Stimulated activated CD4-positive, alpha-beta T cell treated with anti-CD3 and anti-CD28 coated beads, TNF-alpha, amount 100 ng/mL, for 24 hours (primary cell): Measurements from ENCODE around the gene ARRB1.

Experiments
- DNase-seq, 3 experiments: peaks; one replicate each; pipeline ENCODE4 v3.0.0-alpha.2; 2020; ENCODE audit warnings: low read depth in 3 of 3

The ARRB1 gene

DNA sequence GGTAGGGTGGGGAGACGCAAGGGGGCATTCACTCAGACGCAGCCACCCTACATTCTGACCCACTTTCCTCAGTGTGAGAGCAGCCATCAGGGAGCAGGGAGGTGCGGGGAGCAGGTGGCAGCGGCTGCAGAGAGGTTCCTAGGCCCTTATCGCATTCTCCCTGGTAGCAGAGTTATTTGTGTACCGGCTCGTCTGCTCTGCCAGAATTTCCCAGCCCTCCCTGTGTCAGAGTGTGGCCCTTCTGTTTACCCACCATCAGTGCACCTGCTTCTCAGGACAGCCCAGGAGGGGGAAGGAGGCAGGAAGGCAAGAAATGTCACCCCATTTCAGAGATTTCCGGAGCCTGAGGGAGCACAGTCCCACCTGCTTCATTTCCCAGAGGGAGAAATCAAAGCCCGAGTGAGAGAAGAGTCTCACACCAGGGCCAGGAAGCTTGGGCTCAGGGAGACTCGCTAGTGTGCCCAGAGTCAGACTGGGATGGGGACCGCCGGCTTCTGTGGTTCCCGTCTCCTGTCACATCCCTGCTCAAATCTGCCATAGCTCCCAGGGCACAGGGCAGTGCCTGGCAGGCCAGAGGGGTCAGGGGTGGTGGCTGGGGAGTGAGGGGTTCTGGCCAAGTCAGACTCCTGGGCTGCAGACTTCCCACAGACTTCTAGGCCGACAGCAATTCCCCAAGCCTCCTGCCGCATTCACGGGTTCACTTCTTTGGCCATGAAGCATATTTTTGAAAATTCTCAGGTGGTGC is 49.7 kb downstream of the ARRB1 start:
- no peak for DNase-seq

- no peak for DNase-seq
These were observed 50.3 kb downstream of the ARRB1 start for GRCh38 chr11:75301131-75301530.

- DNase-seq, result no peak
These were observed 52.5 kb downstream of the ARRB1 start for GRCh38 chr11:75298976-75299260.

- no peak for DNase-seq
These were observed 53.1 kb downstream of the ARRB1 start for GRCh38 chr11:75298191-75298975.

- DNase-seq, result no peak
These were observed 57.6 kb downstream of the ARRB1 start for GRCh38 chr11:75293903-75294302.

- no peak for DNase-seq
These were observed 58.5 kb downstream of the ARRB1 start for GRCh38 chr11:75292943-75293342.

- DNase-seq, result no peak
These were observed 59.7 kb downstream of the ARRB1 start for GRCh38 chr11:75291741-75292140.

GRCh38 chr11:75289919-75290318 is 61.5 kb downstream of the ARRB1 start:
- no peak for DNase-seq

GRCh38 chr11:75289511-75289760 is 62.0 kb downstream of the ARRB1 start:
- no peak for DNase-seq

GRCh38 chr11:75287579-75287978 is 63.9 kb downstream of the ARRB1 start:
- DNase-seq, result no peak

GRCh38 chr11:75286826-75287465 is 64.5 kb downstream of the ARRB1 start:
- DNase-seq, result no peak

GRCh38 chr11:75285776-75286360 is 65.6 kb downstream of the ARRB1 start:
- DNase-seq, result no peak

DNA sequence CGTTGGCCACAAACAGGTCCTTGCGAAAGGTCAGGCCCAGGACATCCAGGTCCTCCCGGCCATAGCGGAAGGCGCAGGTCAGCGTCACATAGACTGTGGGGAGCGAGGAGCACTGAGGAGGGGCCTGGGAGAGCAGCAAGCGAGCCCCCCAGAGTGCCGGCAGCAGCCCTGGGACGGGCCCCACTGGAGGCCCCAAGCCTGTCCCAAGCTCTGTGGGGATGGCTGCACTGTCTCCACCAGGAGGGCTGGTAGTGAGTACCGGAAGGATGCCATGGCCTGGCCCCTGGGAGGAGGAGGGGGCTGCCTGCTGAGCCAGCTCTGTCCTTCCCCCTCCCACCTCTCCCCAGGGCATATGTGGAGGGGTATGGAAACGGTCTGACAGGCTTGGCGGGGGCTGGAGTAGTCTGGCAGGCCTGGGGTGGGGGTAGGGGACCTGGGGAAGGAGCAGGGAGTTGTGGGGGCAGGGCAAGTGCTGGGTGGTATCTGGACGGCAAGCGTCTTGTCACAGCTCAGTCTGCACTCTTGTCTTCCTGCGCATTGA is 68.0 kb downstream of the ARRB1 start:
- DNase-seq, result no peak

DNA sequence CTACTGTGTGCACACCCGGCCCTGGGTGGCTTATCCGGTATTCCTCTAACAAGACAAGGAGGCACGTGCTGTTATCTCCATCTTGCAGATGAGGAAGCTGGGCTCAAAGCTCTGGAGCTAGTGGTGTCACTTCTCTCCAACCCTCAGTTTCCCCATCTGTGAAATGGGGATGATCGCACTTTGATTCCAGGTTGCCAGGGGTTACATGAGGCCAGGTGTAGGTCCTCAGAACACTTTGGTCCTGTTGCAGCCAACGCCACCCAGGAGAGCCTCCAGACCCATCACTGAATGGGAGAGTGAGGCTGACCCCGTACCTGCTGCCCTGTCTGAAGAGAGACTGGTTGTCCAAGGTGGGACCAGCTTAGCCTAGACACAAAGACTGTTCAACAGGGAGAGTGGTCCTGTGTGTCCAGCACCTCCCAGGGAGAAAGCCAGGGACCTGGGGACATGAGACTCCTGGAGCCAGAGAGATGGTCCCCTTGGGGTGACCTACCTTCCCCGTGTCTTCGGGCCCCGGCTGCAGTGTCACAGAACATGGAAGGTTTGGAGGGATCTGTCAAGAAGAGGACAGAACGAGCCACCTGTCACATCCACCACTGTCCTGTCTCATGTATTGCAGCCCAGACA is 69.9 kb downstream of the ARRB1 start:
- DNase-seq, result no peak

DNA sequence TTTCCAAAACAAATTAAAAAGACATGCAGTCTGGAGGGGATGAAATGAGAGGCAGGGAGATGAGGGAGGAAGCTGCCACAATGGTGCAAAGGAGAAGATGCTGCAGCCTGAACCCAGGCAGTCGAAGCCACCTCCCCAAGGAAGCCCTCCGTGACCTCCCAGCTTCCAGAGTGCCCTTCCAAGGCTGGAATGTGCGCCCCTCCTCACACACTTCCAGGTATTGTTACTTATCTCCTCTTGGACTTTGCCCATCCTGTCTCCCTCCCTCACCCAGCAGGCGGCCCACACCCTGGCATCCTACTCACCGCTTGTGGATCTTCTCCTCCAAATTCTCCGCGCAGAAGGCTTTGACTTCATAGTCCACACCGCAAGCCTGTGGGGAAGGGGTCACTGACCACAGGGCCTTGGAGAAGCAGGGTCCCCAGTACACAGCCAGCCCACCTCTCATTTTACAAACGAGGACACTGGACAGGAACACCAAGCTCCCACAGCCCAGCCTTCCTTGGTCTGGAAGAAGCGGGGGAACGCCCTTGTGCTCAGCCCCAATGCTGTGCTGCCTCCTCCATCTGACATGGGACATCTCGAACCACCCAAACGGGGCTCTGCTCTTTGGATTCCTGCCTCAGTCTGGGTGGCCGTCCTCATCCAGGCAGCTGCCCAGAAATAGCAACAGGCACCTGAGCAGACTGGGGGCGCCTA is 70.5 kb downstream of the ARRB1 start:
- no peak for DNase-seq

- DNase-seq, result peak; percentile 49 to 71 (median 66)
These were observed 71.2 kb downstream of the ARRB1 start for GRCh38 chr11:75280227-75280701.

DNA sequence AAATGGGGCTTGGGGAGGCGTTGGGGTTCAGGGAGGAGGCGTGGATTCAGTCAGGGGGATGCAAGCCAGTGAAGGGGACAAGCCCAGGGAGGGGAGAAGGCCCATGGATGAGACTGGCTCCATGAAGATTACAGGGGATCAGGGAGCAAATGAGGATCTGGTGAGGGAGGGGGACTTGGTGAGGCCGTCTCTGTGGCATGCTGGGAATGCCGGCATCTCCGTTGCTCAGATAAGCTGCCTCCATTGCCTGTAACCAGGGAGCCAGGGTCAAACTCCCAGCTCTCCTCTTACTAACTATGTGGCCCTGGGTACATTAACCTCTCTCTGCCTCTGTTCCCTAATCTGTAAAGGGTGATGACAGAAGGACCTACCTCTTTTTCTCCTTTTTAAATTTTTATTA is 72.2 kb downstream of the ARRB1 start:
- DNase-seq, result no peak

- no peak for DNase-seq
These were observed 73.3 kb downstream of the ARRB1 start for GRCh38 chr11:75277991-75278790.

- DNase-seq, result no peak
These were observed 74.2 kb downstream of the ARRB1 start for GRCh38 chr11:75277211-75277805.

DNA sequence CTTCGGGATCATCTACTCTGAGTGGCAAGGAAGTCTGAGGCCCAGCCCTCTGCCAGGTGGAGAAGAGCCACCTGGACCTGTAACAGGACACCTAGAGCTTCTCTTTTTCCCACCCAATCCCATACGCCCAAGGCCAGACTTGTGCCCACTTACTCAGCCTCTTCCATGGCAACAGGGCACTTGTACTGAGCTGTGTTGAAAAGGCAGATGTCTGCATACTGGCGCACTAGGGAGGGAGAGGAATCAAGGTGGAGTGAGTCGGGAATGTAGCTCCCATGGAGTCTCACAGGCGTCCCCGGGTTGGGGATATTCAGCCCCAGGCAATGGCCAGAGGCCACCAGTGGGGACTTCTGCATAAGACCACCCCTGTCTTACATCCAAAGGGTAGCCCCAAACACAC is 74.8 kb downstream of the ARRB1 start:
- DNase-seq, result no peak
